ENCODE measurements around the gene VAT1.
A peak's percentile ranks its signal among the peaks of the same experiment; 100 is the strongest.

Gene VAT1

DNA sequence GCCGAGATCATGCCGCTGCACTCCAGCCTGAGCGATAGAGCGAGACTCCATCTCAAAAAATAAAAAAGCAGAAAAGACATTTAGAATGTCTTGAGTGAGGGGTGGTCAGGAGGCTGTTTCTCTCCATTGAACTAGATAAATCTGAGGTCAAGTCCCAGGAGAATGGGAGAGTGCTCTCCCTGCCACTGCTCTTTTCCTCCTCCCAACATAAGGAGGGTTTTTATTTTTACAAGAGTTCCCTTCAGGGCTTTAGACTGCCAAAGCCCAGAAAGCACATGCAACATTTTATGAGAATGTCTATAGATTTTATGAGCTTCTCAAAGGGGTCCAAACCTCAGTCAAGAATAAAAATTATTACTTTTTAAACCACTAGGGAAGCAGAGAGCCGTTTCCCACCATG, 4.4 kb upstream of the VAT1 start:
- no peak for DNase-seq

DNA sequence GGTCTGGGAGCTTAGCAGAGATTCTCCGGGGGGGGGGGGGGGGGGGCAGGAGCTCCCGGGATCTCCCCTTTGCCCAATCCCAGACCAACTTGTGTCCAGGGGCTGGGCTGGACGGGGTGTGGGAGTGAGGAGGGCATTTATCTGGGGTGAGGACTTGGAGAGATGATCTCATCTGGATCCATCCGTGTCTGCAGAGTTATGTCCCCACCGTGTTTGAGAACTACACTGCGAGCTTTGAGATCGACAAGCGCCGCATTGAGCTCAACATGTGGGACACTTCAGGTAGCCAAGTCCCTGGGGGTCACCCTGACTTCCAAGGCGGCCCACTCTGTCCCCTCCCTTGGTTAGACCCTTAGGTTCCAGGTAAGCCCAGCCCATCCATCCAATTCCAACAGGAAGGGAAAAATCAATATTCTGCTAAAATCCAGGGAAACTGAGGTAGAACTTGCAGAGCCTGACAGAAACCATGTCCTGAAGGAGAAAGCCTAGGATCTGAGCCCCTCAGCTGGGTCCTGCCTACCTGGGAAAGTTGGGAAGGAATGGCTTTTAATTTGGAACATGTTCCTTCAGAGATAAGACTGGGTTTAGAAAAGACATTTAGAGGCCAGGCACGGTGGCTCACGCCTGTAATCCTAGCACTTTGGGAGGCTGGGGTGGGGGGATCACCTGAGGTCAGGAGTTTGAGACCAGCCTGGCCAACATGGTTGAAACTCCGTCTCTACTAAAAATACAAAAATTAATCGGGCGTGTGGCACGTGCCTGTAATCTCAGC, 3.8 kb upstream of the VAT1 start:
- no peak for DNase-seq

DNA sequence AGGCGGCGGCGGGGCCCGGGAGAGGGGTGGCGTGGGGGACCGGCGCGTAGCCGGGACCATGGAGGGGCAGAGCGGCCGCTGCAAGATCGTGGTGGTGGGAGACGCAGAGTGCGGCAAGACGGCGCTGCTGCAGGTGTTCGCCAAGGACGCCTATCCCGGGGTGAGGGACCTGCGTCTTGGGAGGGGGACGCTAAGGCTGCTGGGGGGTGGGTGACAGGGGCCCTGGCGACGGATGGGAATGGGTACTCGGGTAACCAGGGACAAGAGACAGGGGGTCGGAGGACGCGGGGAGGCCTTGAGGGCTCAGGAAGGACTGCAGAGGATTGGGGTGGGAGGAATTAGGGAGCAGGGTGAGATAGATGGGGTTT, 3.1 kb upstream of the VAT1 start:
- DNase-seq: no peak

DNA sequence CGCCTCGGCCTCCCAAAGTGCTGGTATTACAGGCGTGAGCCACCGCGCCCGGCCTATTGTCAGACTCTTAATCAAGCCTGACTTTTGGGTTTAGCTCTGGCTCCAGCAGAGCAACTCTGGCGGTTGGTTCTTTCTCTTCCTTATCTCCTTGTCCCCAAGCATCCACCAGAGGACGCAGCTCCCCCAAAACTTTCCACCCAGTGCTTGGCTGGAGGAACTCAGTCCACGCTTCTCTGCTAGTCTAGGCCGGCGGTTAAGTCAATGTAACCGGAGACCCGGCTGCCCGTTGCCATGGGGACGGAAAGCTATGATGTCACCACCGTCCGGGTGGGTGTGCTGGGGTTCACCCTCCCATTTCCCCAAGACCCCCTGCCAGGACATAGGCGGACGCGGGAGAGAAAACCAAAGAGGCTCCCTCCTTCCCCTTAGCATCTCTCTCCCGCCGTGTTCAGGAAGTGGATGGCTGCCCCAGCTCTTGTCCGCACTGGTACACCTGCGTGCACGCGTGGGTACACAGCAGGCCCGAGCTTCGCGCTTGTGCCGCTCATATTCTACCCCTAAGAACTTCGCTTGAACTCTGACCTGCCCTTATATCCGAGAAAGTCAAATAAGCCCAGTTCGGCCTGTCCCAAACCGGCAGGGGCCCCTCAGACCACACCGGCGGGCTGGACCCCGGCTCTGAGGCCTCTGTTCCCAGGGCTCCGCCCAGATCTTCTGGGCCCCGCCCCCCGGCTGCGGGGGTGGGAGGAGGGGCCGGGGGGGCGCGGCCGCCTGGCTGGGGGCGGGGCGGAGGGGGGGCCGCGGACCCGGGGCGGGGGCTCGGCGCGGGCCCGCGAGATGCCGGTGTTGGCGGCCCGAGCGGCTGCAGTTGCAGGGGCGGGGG, 2.5 kb upstream of the VAT1 start, which contains the start of gene RND2:
TSS of gene RND2 (plus strand) at position 825 of the 883 bp plus-strand sequence. CDS start 117 bp downstream, outside the sequence.
- peak; percentile 92 to 93 for DNase-seq

DNA sequence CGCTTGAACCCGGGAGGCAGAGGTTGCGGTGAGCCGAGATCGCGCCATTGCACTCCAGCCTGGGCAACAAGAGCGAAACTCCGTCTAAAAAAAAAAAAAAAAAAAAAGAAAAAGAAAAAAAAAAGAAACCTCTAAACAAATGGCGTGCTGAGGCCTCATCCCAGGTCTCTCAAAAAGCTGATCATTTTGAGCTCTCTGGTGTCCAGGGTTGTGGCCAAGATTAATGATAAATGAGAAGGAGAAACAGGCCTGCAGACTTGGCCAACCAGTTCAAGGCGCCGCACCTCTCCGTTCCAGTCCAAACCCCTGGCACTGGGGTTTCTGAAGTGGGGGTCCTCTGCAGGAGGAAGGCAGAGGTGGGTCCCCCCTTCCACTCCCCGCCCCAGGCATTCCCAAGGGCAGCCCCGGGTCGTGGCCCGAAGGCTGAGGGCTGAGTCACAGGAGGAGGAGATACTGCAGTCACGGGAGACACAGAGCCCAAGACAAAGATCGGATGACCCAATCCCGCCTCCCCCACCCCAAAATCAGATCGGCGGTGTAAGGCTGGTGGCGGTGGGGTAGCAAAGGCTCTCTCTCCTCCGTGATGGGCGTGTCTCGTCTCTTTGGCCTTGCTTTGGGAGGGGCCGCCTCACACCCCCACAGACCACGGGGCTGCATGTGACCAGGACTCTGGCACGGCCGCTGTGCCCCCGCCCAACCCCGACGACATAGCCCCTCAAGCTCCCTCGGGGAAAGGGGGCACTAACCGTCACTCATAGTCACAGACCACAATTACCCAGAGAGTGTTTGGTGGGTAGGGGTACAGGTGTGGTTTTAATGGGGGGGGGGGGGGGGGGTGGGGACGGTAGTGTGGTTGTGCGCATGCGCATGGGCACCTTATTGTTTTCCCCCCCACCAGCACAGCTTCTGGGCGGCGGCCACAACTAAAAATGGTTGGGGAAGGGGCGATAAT, 1.1 kb downstream of the VAT1 start:
- peak in 1 of 2 experiments; percentile 15 for DNase-seq

DNA sequence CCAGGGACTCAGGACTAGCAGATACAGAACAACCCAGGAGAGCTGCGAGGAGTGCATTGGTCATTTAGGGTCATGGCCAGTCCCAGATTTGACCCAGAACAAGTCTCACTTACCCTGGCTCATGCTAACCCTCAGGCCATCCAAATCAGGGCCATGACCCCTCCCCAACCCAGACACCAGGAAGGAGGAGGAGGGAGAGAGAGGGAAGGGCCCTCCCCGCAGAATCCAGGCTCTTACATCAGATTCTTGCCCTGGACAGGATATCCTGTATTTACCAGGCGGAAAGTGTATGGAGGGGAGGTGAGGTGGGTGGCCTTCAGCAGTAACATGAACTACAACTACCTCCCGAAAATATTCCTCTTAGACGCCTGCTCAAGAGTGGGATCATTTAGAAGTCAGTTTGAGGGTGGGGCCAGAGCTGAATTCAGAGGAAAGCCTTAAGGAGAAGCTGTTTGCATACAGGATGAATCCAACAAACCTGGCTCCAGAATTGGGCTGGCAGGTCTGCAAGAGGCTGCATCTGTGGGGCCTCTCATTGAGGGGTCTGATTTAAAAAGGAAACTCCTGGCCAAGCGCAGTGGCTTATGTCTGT, 2.1 kb downstream of the VAT1 start:
- no peak for DNase-seq

DNA sequence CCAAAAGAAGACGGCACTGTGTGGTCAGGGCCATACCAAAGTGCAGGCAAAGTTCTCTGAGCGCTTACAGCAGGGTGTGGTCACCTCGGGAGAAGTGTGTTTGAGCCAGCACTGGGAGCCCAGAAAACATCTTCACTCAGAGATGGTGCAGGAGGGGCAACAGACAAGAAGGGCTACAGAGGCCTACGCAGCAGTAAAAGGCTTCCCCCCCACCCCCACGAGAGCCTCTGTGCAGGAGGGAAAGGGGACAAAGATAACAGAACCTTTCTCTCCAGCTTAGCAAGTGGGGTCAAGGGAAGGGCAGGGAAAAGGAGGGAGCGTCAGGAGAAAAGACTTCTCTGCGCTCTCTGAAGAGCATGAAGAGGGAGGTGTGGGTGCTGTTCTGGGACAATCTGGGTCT, 2.8 kb downstream of the VAT1 start:
- no peak for DNase-seq

DNA sequence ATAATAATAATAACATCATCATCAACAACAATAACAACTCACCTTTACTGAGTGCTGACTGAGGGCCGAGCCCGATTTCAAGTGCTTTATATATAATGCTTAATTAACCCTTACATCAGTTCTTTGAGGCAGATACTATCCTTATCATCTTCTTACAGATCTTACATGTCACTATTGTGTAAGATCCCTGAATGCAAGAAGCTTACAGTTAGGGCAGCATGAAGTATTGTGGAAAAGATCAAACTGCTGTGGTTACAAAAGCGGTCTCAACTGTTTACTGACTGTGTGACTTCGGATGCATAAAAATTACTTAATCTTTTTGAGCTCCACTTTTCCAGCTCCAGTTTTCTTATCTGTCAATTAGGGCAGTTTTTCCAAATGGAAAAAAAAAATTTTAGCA, 3.3 kb downstream of the VAT1 start:
- no peak for DNase-seq

DNA sequence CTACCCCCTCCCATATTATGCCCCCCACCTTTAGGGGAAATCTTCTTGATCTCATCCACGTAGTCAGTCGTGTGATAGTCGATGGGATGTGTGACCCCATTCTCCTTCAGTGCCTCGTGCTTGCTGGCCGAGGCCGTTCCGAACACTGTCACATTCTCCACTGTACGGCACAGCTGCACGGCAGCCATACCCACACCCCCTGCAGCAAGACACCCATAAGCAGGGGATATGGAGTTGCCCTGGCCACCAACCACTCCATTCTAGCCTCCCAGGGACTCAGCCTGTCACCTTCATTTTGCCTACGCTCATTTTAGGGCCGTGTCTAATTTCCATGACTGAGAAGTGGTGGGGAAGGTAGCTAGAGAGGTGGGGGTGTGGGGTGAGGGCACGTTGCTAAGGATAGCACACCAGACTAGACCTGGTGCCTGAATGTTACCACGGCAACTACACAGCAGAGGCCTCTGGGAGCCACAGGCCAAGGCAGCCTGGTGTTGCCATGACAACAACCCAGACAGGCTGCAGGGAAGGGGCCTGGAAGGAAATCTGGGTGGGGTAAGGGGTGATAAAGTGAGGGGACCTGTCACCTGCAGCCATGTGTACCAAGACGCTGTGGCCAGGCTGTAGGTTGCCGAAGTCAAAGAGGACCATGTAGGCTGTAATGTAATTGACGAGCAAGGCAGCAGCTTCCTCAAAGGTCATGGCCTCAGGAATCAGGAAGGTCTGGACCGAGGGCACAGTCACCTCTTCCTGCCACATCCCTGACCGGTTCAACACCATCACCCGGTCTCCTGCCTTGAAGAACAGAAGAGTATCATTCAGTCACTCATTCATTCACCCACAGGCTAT, 4.0 kb downstream of the VAT1 start:
- no peak for DNase-seq

DNA sequence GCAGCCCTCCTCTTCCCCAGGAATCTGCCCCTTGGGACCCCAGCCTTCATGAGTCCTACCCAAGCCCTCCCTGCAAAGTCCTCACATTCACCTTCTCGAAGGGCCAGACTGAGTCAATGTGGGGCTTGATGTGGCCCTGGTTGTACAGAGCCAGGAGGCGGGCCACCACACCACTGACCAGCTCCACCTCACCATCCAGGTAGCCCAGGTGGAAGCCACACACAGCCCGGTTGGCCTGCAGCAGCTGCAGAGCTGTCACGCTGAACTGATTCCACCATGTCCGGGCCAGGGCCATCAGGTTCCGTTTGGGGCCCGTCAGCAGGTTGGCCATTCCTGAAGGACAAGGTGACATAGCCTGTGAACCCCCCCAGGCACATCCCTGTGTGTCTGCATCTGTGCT, 6.0 kb downstream of the VAT1 start:
- DNase-seq: no peak

DNA sequence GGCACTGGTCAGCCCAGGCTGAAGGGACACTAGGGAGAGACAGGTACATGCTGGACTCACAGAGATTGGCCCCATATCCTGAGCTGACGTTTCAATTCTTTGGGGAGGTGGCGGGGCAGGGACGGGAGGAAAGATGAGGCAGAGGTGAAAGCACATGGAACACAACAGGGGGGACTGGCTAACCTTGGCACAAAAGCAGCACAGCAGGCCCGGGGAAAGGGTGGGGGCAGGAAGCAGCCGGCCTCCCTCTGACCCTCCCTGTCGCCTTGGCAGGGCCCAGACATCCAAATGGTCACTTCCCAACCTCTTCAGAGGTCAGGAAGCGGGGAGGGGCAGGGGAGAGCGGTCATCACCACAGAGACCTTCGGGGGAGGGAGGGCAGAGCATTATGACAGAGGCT, 6.6 kb downstream of the VAT1 start:
- DNase-seq: no peak

DNA sequence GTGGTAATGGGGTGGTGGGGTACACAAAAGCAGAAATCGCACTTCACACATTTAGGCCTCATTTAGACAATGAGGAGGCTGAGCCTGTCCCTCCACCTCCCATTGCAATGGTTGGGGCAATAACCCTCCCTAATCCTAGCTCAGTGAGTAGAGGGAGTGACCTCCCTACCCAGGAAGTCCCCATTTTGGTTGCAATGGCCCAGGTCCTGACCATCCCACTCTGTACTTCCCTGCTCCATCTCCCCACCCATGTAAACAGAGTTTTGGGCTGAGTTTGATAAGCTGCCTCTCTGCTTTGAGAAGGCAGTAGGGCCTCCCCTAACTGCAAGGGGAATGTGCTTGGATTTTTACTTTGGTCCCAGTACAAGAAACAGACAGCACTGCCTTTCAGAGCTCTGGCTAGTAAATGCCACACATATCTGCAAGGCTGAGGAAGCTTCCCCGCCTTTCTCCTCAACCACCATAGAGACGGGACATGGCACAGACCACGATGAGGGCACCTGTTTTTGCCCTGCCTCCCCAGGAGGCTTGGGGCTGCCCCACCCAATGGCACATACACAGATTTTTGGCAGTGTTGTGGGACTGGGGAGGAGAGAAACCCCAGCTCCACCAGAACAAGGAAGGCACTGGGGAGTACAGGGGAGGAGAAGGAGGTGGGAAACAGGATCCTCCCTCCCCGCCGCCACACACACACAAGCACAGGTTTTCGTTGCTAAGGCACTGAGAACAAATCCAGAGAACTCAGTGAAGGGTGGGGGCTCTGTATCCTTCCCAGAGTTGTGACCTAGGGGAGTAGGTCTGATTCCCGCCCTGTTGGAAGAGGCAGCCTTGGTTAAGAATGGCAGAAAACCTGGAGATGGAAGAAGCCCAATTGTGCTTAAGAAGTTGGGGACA, 7.3 kb downstream of the VAT1 start:
- no peak for DNase-seq

DNA sequence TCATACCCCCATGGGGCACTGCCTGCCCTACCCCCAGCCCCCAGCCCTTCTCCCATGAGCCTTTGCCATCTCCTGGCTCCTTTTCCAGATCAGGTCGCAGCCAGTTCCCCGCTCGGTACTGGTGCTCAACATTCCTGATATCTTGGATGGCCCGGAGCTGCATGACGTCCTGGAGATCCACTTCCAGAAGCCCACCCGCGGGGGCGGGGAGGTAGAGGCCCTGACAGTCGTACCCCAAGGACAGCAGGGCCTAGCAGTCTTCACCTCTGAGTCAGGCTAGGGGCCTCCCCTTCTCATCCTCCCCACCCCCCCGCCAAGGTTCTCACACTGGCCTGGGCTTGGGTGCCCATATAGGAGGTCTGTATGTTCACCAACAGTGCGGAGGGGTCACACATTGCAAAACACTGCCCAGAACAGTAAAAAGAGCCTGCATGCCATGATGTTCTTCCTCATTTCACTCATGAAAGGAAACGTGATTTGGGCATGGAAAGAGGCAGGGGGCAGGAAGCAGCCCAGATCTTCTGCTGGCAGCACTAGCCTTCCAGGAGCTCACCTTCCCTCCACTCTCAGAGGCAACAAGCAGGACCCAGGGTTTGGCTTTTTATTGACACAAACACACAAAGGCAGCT, 8.1 kb downstream of the VAT1 start:
- DNase-seq: no peak

DNA sequence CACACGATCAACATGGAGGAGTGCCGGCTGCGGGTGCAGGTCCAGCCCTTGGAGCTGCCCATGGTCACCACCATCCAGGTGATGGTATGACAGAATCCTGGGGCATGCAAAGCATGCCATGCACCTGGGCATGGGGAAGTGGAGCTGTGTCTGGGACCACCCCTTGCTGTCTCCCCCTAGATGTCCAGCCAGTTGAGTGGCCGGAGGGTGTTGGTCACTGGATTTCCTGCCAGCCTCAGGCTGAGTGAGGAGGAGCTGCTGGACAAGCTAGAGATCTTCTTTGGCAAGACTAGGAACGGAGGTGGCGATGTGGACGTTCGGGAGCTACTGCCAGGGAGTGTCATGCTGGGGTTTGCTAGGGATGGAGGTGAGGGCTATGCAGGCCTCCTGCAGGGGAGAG, 8.9 kb downstream of the VAT1 start:
- no peak for DNase-seq

DNA sequence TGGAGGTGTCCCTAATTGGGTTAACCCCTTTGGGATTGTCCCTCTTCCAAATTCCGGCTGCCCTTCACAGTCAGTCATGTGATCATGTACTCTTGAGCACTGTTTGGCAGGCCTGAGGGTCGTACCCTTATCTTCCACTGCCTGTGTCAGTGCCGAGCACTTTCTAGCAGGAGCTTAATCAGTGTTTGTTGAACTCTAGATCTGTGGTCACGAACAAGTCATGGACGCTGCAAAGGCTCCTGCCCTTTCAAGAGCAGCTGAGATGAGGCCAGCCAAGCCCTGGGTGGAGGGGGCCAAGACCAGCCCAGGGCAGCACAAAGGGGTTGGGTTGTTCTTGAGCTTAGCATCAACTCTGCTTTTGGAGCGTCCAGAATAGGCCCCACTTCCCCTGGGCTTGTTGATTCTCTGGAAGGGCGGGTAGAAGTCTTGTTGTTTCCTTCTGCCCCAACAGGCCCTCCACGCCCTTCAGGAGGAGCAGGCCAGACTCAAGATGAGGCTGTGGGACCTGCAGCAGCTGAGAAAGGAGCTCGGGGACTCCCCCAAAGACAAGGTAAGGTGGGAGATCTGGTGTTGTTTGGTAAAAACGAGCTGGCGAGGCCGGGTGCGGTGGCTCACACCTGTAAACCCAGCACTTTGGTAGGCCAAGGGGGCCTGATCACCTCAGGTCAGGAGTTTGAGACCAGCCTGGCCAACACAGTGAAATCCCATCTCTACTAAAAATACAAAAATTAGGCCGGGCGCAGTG, 10.3 kb downstream of the VAT1 start:
- no peak for DNase-seq

DNA sequence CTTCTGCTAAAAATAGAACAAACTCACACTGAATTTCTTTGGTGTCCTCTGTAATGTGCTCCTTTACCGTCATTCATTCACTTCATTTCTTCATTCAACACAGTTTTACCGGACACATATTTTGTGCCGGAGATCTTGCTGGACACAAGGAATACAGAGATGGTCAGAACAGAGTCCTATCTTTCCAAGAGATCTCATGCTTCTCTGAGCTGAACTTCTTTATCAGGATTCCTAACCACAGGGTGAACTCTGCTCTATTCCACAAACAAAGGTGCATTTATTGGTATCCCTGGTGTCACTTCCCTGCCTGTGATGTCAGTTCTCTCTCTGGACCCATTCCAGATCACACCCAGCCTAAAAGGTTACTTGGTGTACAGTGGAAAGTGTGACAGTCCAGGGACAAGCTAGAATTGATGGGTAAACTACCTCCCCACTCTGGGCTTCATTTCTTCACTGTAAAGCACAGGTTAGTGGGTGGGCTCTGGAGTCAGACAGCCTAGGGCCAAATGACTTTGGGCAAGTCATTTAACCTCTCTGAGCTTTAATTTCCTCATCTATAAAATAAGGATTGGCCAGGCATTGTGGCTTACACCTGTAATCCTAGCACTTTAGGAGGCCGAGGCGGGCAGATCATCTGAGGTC, 11.4 kb downstream of the VAT1 start:
- no peak for DNase-seq

DNA sequence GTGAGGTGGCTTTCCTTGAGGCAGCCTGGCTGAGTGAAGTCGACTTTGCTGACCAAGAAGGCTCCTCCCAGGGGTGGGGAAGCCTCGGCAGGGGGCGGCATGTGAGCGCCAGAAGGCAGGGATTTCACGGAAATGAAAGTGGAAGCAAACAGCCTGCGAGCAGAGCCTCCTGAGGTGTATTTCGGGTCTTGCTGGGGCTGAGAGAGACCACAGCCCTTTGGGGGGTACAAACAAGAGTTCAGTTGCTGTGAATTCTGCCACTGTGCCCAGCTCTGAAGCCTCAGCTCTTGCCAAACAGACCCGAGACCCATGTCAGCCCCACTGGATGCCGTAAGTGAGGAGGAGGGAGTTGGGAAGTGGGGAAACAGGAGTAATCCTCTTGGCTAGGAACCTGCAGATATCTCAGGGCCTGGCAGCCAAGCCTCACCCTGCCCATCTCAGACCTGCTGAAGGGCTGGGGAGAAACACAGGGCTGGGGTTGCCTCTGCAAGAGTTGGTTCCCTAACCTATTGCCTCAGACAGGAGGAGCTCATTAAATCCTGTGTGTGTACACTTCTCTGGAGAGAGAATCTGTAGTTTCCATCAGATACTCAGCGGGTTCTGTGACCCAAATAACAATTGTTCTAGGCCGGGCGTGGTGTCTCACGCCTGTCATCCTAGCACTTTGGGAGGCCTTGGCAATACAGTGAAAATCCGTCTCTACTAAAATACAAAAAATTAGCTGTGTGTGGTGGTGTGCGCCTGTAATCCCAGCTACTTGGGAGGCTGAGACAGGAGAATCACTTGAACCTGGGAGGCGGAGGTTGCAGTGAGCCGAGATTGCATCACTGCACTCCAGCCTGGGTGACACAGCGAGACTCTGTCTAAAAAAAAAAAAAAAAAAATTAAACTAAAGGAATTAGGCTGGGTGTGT, 15.3 kb downstream of the VAT1 start, which contains the start of gene IFI35:
TSS of gene IFI35 (plus strand) at position 146 of the 913 bp plus-strand sequence. CDS start at position 310, 164 bp downstream.
- DNase-seq: peak; percentile 54 to 63
